Stimulated activated naive B cell treated with anti-CD40 and anti-IgM and Interleukin-4, amounts not matched to agents 10 μg/mL and 1 μg/mL and 100 μg/mL, for 72 hours (primary cell): ENCODE results near the gene CACNA2D4.

Source experiments
- ATAC-seq, 2 donors: fragments of 150-1000 bp; cut with Tn5 transposase; replicated peaks; 2 replicates each; pipeline ENCODE4 v1.10.0; 2021; ENCODE audit warnings: moderate library complexity in 1 of 2
- DNase-seq: peaks from one replicate; pipeline ENCODE4 v3.0.0; 2021
- H3K27ac Mint-ChIP-seq: one replicate; pipeline ENCODE4 v1.8.0; 2022; ENCODE audit warnings: mild to moderate bottlenecking, mixed read lengths
- H3K27me3 Mint-ChIP-seq, 2 donors: one replicate each; pipeline ENCODE4 v1.8.0; 2022; ENCODE audit warnings: mixed read lengths in 2 of 2
- H3K36me3 Mint-ChIP-seq, 2 donors: one replicate each; pipeline ENCODE4 v1.8.0; 2022; ENCODE audit warnings: mixed read lengths in 2 of 2, mild to moderate bottlenecking in 1 of 2
- H3K4me1 Mint-ChIP-seq, 2 donors: one replicate each; pipeline ENCODE4 v1.8.0; 2022; ENCODE audit warnings: mixed read lengths in 2 of 2, mild to moderate bottlenecking in 1 of 2
- H3K4me3 Mint-ChIP-seq, 2 donors: one replicate each; pipeline ENCODE4 v1.8.0; 2022; ENCODE audit warnings: mild to moderate bottlenecking in 2 of 2, mixed read lengths in 2 of 2, moderate library complexity in 1 of 2
- H3K9me3 Mint-ChIP-seq, 2 donors: one replicate each; pipeline ENCODE4 v1.8.0; 2022; ENCODE audit warnings: mixed read lengths in 2 of 2, mild to moderate bottlenecking in 1 of 2

CACNA2D4 gene

DNA sequence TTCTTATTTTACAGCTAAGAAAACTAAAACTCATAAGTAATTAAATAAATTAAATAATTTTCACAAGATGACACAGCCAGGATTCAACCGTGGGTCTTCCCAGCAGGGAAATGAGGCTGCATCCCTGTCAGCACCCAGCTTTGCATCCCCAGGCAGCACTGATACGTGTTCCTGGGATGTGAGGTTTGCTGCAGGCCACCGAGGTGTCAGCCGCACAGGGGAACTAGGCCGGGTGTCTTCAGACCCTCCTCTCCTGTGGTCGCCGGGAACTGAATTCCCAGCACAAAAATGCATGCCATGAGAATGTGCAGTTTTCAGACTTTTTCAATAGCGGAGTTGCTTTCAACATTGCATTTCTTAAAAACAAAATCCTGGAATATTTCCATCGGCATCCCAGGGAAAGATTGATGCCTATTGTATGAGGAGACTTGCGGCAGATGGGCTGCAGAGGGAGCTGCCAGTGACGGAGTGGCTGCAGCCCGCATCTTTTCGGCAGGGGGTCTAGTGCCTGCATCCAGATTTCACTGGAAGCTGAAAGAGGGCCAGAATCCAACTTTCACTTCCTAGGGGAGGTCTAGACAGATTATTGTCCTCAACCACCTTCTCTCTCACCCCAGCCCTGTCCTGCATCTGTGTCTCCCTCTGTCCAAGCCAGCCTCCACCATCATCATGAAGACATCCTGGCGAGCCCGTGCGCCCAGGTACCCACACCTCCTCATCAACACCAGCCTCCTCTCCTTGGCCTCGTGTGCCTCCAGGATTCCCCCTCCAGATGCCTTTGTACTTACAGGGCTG lies 85.5 kb downstream of the CACNA2D4 start:
- no peak overlapping the region for H3K27ac Mint-ChIP-seq
- H3K27me3 Mint-ChIP-seq = peaks cover 43 to 60% of the 10 kb centered on the region in 2 donors
- no peaks in the 10 kb centered on the region for H3K36me3 Mint-ChIP-seq
- DNase-seq = no peak
- H3K4me3 Mint-ChIP-seq = no peak overlapping the region
- ATAC-seq = no peak
- H3K9me3 Mint-ChIP-seq = no peaks in the 10 kb centered on the region
- peaks cover 4 to 8% of the 10 kb centered on the region in 2 donors for H3K4me1 Mint-ChIP-seq

GRCh38 chr12:1830981-1831963 lies 87.2 kb downstream of the CACNA2D4 start:
- Mint-ChIP-seq H3K4me1 (peaks cover 7 to 8% of the 10 kb centered on the region in 2 donors), H3K27ac (no peak overlapping the region), H3K36me3 (no peaks in the 10 kb centered on the region), H3K9me3 (no peaks in the 10 kb centered on the region), H3K4me3 (no peak overlapping the region), H3K27me3 (peaks cover 48 to 60% of the 10 kb centered on the region in 2 donors)
- DNase-seq = no peak
- ATAC-seq = peak; percentile 55 to 59

- Mint-ChIP-seq H3K27ac (no peak overlapping the region), H3K36me3 (no peaks in the 10 kb centered on the region), H3K27me3 (peaks cover 48 to 60% of the 10 kb centered on the region in 2 donors), H3K9me3 (no peaks in the 10 kb centered on the region), H3K4me3 (no peak overlapping the region), H3K4me1 (peaks cover 7 to 8% of the 10 kb centered on the region in 2 donors)
- DNase-seq = no peak
- no peak for ATAC-seq
Observed at GRCh38 chr12:1830401-1830845, 88.0 kb downstream of the CACNA2D4 start.

DNA sequence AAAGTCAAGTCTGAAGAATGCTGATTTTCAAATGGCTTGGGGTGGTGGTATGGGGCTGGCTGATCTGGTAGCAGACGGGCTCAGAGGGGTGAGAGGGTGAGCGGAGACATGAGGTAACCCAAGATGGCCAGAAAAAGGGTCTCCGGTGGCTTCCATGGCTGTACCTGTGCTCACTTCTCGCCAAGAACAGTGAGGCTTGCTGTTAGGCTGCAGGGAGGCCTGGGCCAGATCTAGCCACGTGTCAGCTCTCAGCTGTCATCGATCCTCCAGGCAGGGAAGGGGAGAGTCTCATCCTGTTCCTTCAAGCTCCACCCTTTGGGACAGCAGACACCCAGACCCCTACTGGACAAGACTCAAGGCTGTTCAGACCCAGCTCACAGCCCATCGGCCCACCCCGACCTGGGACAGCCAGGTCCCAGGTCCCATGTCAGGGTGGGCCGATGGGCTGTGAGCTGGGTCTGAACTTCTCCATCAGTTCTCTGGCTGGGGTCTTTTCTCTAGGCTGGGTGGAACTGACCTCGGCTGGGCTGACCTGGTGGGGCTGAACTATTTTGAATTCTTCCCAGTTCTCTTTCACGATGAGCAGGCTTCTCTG lies 89.0 kb downstream of the CACNA2D4 start:
- Mint-ChIP-seq H3K27me3 (peaks cover 48 to 61% of the 10 kb centered on the region in 2 donors), H3K4me3 (no peak overlapping the region), H3K27ac (no peak overlapping the region), H3K9me3 (no peaks in the 10 kb centered on the region), H3K4me1 (peaks cover 7 to 8% of the 10 kb centered on the region in 2 donors), H3K36me3 (no peaks in the 10 kb centered on the region)
- DNase-seq = no peak
- ATAC-seq = no peak

DNA sequence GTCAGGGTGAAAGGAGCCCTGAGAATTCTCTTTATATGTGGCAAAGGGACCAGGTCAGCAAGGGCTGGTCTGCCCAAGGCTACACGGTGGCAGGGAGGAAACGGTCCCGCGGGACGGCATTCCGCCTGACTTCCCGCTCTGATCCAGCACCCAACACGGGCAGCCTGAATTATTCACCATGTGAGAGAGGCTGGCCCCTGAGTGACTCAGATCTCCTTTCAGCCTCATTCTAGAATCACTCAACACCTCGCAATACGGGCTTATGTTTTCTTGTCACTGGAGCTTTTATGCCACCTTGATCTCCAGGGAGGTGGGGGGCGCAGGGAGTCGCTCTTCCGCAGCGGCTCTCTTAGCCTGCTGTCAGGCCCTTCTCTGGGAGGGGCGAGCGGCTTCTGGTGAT lies 89.6 kb downstream of the CACNA2D4 start:
- no peaks in the 10 kb centered on the region for H3K36me3 Mint-ChIP-seq
- ATAC-seq = no peak
- no peak overlapping the region for H3K27ac Mint-ChIP-seq
- peaks cover 44 to 55% of the 10 kb centered on the region in 2 donors for H3K27me3 Mint-ChIP-seq
- no peak for DNase-seq
- H3K4me3 Mint-ChIP-seq = no peak overlapping the region
- H3K4me1 Mint-ChIP-seq = peaks cover 7 to 8% of the 10 kb centered on the region in 2 donors
- H3K9me3 Mint-ChIP-seq = no peaks in the 10 kb centered on the region

GRCh38 chr12:1827826-1828805 lies 90.3 kb downstream of the CACNA2D4 start:
- DNase-seq = no peak
- Mint-ChIP-seq H3K4me1 (peaks cover 7 to 8% of the 10 kb centered on the region in 2 donors), H3K4me3 (no peak overlapping the region), H3K27me3 (peaks cover 39 to 50% of the 10 kb centered on the region in 2 donors), H3K36me3 (no peaks in the 10 kb centered on the region), H3K9me3 (no peaks in the 10 kb centered on the region), H3K27ac (no peak overlapping the region)
- no peak for ATAC-seq

DNA sequence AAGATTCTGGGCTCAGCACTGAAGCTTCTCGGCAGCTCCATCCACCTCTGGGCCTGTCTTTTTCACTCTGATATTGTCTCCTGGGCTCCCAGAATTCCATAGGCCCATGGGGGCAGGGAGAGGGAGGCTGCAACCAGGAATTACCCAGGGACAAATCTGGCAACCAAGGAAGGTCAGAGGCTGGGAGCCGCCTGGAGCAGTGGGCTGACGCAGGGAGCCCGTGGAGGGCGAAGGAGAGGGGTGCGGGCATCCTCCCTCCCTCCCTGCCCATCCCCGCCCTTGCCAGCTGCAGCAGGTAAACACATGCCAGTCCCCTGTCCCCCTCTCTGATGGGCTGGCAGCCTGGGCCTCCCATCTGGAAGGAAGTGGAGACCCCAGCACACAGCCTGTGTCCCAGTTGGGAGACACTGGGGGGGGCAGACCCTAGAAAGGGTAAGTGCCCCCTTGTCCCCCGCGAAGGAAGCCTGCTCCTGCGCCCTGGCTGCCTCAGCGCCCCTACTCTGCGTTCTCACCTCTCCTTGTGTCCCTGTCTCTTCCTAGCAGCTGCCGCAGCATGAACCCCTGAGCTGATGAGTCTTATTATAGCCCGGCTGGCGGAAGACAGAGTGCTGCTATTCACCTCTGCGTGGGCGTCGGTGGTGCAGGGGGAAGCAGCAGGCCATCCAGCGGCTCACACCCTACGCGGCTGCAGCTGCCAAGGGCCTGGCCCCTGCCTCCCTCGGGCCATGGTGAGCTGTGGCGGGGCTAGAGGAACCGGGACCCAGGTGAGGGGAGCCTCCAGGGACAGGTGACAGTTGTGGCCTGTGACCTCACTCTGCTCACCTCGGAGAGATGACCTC lies 91.4 kb downstream of the CACNA2D4 start:
- H3K4me3 Mint-ChIP-seq = no peak overlapping the region
- peaks cover 45 to 55% of the 10 kb centered on the region in 2 donors for H3K27me3 Mint-ChIP-seq
- no peaks in the 10 kb centered on the region for H3K9me3 Mint-ChIP-seq
- no peak overlapping the region for H3K27ac Mint-ChIP-seq
- peaks cover 7 to 8% of the 10 kb centered on the region in 2 donors for H3K4me1 Mint-ChIP-seq
- no peak for DNase-seq
- no peaks in the 10 kb centered on the region for H3K36me3 Mint-ChIP-seq
- peak; percentile 30 to 35 for ATAC-seq

- Mint-ChIP-seq H3K27ac (no peak overlapping the region), H3K9me3 (no peaks in the 10 kb centered on the region), H3K27me3 (peaks cover 45 to 55% of the 10 kb centered on the region in 2 donors), H3K4me1 (peaks cover 8 to 10% of the 10 kb centered on the region in 2 donors), H3K4me3 (no peak overlapping the region), H3K36me3 (no peaks in the 10 kb centered on the region)
- ATAC-seq (no peak), DNase-seq (no peak)
Observed at GRCh38 chr12:1826401-1826800, 92.1 kb downstream of the CACNA2D4 start.

DNA sequence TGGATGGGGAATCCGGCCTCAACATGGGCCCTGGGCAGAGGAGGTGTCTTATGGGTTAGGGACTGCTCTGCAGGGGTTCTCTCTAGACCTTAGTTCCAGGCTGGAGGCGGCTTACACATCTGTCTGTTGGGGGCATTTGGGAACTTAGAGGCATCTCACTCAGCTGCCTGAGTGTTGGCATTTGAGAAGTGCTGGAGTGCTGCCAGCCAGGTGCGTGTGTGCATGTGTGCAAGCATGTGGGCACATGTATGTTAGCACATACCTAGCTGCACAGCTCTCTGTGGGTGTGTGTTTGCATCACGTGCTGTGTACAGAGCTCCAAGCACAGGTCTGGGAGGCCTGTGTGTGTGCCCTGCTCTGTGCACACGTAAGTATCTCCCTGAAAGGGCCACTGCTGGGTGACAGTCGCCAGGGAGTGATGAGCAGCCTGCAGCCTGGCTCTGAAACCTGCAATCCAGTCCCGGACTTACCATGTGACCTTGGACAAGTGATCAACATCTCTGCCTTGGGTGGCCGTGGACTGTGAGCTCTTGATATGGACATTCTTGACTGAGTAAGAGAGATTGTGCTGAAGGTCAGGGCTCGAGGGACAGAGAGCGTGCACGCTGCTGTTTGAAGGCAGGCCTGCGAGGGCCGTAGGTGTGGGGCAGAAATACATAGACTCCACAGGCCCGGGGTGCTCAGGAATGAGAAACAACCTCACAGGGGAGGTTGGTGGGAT lies 92.9 kb downstream of the CACNA2D4 start:
- Mint-ChIP-seq H3K27ac (no peak overlapping the region), H3K36me3 (no peaks in the 10 kb centered on the region), H3K4me1 (peaks cover 1 to 5% of the 10 kb centered on the region in 2 donors), H3K27me3 (peaks cover 45 to 55% of the 10 kb centered on the region in 2 donors), H3K4me3 (no peak overlapping the region), H3K9me3 (no peaks in the 10 kb centered on the region)
- ATAC-seq (no peak), DNase-seq (no peak)

GRCh38 chr12:1823237-1823636 lies 95.2 kb downstream of the CACNA2D4 start:
- peaks cover 50 to 52% of the 10 kb centered on the region in 2 donors for H3K27me3 Mint-ChIP-seq
- DNase-seq (no peak), ATAC-seq (no peak)
- H3K4me1 Mint-ChIP-seq = peaks cover 5 to 7% of the 10 kb centered on the region in 2 donors
- H3K36me3 Mint-ChIP-seq = no peaks in the 10 kb centered on the region
- H3K27ac Mint-ChIP-seq = no peak overlapping the region
- H3K4me3 Mint-ChIP-seq = no peak overlapping the region
- no peaks in the 10 kb centered on the region for H3K9me3 Mint-ChIP-seq

DNA sequence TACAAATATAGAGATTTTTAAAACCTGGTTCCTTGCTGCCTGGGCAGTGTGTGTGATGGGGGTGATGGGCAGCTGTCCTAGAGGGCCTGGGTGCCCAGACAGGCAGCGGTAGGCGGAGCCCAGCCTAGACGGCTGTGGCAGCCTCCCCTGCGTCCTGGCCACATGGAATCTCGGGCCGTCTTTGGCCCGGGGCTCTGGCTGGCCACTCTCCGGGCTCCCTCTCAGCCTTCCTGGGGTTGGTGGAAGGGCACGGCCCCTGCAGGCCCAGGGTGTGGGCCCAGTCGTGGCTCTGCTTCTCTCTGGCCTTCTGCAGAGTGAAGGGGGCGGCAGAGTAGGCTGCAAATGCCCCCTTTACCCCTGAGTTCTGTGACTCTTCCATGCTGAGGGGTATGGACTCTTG lies 95.8 kb downstream of the CACNA2D4 start:
- H3K4me3 Mint-ChIP-seq = no peak overlapping the region
- no peaks in the 10 kb centered on the region for H3K36me3 Mint-ChIP-seq
- H3K27me3 Mint-ChIP-seq = peaks cover 50 to 51% of the 10 kb centered on the region in 2 donors
- no peaks in the 10 kb centered on the region for H3K9me3 Mint-ChIP-seq
- H3K4me1 Mint-ChIP-seq = peaks cover 5 to 7% of the 10 kb centered on the region in 2 donors
- no peak for ATAC-seq
- no peak for DNase-seq
- H3K27ac Mint-ChIP-seq = no peak overlapping the region

DNA sequence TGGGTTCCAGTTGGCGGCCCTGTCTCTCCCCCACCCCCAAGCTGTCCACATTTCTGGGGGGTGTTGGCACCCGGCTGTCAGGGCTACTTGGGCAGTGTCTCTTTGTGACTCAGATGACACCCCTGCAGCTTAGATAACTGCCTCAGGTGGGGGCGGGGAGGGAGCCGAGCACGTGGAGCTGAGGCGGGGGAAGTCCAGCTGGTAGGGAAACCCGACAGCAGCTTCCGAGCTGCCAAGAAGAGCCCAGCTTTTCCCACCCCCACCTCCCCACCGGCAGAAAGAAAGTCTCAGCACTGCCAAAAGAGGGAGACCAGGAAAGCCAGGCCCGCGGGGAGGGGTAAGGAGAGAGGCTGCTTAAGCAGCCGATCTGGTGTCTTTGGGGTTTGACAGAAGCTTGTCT lies 96.6 kb downstream of the CACNA2D4 start:
- ATAC-seq = no peak
- Mint-ChIP-seq H3K36me3 (no peaks in the 10 kb centered on the region), H3K9me3 (no peaks in the 10 kb centered on the region), H3K4me3 (no peak overlapping the region), H3K27ac (no peak overlapping the region), H3K4me1 (peaks cover 5% of the 10 kb centered on the region in 2 donors), H3K27me3 (peaks cover 46 to 51% of the 10 kb centered on the region in 2 donors)
- no peak for DNase-seq
